Mucosa of gallbladder (tissue), 1 donor: ENCODE data around the gene HDGFL2. TPM values are rescaled to one million over a fixed set of nuclear protein-coding genes. Genes with fewer than 3 reads are reported as not detected.

Experiments
- DNase-seq: peaks from one replicate; pipeline ENCODE4 v3.0.0-alpha.2; 2020; ENCODE audit warnings: low spot score
- total RNA-seq: library from RNA; stranded (reverse); gene quantifications from one replicate; pipeline ENCODE4 v1.2.1, GENCODE V29; 2021
- donor health status: DM: no; HTN: no; CAD: no.

HDGFL2 gene
- total RNA-seq = 54.4 TPM

- no peak for DNase-seq
These were observed at the start of gene HDGFL2 for GRCh38 chr19:4472174-4472974. Gene HDGFL2, plus strand, starts transcription at chr19:4472297. Its CDS starts 54 bp downstream, at chr19:4472351.

GRCh38 chr19:4423416-4424126, 48.5 kb upstream of the HDGFL2 start:
- DNase-seq = no peak

GRCh38 chr19:4425537-4425936, 46.6 kb upstream of the HDGFL2 start:
- DNase-seq = no peak

- DNase-seq = no peak
These were observed 43.6 kb upstream of the HDGFL2 start for GRCh38 chr19:4428326-4428975.

GRCh38 chr19:4429256-4429655, 42.8 kb upstream of the HDGFL2 start:
- no peak for DNase-seq

- no peak for DNase-seq
These were observed 42.3 kb upstream of the HDGFL2 start for GRCh38 chr19:4429771-4430171.

DNA sequence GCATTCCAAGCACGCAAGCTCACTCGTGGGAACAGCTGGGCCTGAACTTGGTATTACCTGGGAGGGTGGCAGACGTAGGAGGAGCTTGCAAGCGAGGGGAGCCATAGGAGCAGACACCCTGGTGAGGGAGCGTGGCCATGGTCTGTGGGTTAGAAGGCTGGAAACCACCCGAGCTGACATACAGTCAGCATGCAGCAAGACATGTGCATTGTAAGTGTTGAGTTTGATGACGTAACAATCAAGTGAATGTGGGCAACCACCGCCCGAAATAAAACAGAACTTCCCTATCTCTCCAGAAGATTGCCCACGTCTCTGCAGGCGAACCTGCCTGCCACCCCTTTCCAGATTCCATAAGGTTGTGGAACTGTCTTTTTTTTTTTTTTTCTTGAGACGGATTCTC, 41.3 kb upstream of the HDGFL2 start:
- no peak for DNase-seq

GRCh38 chr19:4431296-4431695, 40.8 kb upstream of the HDGFL2 start:
- no peak for DNase-seq

DNA sequence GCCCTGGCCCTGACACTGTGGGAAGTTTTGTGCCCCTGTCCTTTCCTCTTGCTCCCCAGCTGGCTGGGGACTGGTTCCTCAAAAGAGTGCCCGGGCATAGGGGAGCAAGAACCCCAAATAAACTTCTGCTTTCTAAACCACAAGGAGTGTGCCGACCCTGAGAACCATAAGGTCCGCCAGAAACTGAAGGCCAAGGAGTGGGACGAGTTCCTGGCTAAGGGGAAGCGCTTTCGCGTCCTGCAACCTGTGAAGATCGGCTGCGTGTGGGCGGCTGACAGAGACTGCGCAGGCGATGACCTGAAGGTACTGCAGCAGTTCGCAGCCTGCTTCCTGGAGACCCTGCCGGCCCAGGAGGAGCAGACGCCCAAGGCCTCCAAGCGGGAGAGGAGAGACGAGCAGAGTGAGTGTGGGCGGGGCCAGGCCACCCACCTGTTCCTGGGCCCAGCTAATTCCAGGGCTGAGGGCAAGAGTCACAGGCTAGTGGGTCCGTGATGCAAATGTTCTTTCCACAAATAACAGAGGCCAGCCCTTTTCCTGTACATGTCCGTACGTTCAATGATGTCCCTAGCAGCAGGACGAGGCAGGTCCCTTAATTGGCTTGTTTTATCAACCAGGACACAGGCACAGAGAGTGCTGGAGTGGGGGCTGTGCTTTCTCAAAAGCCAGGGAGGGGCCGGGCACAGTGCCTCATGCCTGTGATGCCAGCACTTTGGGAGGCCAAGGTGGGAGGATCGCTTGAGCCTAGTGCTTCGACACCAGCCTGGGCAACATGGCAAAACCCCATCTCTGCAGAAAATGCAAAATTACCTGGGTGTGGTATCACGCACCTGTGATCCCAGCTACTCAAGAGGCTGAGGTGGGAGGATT, 40.1 kb upstream of the HDGFL2 start:
- DNase-seq = no peak

- DNase-seq = no peak
These were observed 39.1 kb upstream of the HDGFL2 start for GRCh38 chr19:4432918-4433506.

GRCh38 chr19:4434391-4434790, 37.7 kb upstream of the HDGFL2 start:
- DNase-seq = no peak

- DNase-seq = no peak
These were observed 35.9 kb upstream of the HDGFL2 start for GRCh38 chr19:4436231-4436630.

DNA sequence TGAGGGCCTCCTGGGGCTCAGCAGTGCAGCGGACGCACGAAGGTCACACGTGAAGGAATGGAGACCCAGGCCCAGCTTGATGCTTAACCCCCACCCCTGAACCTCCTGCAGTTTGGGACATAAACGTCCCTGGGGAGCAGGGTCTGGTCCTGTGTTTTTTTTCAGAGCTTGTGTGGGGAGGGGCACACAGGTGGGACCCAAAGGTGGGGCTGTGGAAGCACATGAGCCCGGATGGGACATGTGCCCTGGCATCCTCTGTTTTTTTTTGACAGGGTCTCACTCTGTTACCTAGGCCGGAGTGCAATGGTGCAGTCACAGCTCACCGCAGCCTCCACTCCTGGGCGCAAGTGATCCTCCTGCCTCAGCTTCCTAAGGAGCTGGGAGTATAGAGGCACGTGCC, 35.0 kb upstream of the HDGFL2 start:
- no peak for DNase-seq

GRCh38 chr19:4439243-4439642, 32.9 kb upstream of the HDGFL2 start:
- DNase-seq = no peak

GRCh38 chr19:4441994-4442818, 29.9 kb upstream of the HDGFL2 start:
- no peak for DNase-seq

- no peak for DNase-seq
These were observed 29.3 kb upstream of the HDGFL2 start for GRCh38 chr19:4442819-4443146.

DNA sequence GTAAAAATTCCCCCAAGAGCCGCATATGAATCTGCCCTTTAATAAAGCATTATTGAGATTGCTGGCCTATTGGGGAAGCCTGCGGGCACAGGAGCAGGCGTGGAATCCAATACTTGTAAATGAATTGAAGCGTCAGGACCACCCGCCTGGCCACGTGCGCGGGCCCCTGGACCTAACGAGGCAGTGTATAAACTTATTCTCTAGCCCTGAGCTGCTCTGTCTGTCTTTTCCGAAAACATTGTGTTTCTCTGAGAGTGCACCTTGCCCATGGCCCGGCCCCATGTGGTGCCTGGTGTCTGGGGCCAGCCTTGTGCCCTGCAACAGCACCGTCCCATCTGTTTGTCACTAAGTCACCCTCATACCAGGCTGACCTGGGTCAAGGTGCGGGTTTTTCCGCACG, 28.9 kb upstream of the HDGFL2 start:
- no peak for DNase-seq

GRCh38 chr19:4443966-4444764, 27.9 kb upstream of the HDGFL2 start:
- no peak for DNase-seq
